ENCODE measurements around the gene ZNF490. TPM values are rescaled to one million over a fixed set of nuclear protein-coding genes. Genes with fewer than 3 reads are reported as not detected.

The ZNF490 gene
- total and polyA plus RNA-seq, 10 of the 15 experiments (the other 5 are each of a cell fraction or from before 2014, with no cell fraction given) = 0.57 to 8.4 (median 3.2) TPM

DNA sequence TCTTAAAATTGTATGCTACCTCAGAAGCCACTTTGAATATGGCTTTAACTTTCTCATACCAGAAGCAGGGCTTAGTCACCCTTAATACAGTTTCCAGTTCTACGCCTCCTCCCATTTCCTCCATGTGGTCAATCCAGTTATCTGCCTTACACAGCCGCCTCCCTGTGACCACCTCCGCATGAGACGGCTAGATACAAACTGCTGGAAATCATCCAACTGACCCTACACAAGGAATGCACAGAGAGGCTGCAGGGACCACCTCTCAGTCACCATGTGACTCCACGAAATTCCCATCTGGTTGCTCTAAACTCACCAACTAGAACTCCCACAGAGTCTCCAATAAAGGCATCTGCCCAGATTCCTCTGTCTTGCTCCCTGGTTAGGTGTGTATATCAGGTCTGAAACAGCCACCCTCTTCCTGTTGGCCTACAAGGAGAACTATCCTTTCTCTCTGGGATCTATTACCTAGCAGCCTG, 66.2 kb downstream of the ZNF490 start (continued):
- no peak for TF ChIP-seq RBBP5 (conservative IDR thresholded peaks at IDR 0.05)

DNA sequence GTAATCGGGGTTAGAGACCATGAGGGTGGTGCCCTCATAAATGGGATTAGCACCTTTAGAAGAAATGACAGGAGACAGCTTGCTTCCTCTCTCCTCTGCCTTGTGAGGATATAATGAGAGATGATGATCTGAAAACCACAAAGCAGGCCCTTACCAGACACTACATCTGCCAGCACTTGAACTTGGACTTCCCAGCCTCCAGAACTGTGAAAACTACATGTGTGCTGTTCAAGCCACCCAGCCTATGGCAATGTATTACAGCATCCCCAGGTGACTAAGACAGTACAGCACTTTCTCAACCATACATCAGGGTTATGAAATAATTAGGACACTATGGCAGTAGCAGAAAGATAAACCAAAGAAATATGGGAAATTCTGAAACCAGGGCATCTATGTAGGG, 66.8 kb downstream of the ZNF490 start:
- H3K4me2 ChIP-seq (ENCODE audit: control insufficient read depth, insufficient read depth) = no peak overlapping the region
- H3K36me3 ChIP-seq (ENCODE audit: control insufficient read depth in 2 of 2, insufficient read depth in 2 of 2, low read length in 1 of 2) = peaks cover 0 to 8% of the 10 kb centered on the region in 2 experiments; a peak in 2 of 4 replicates
- H4K20me1 ChIP-seq (ENCODE audit: control insufficient read depth, insufficient read depth) = no peaks in the 10 kb centered on the region
- peaks cover 31% of the 10 kb centered on the region for H3K9me3 ChIP-seq (replicated peaks; ENCODE audit: control insufficient read depth, insufficient read depth, low read length)
- no peak for FAIRE-seq
- H3K4me1 ChIP-seq (ENCODE audit: control insufficient read depth, insufficient read depth, low read length) = no peaks in the 10 kb centered on the region
- no peak overlapping the region for H3K9ac ChIP-seq (ENCODE audit: control insufficient read depth, insufficient read depth, low read length)
- peaks cover 6% of the 10 kb centered on the region for H3K79me2 ChIP-seq (ENCODE audit: control insufficient read depth, insufficient read depth, low read length)
- TF ChIP-seq, protein P1, sequence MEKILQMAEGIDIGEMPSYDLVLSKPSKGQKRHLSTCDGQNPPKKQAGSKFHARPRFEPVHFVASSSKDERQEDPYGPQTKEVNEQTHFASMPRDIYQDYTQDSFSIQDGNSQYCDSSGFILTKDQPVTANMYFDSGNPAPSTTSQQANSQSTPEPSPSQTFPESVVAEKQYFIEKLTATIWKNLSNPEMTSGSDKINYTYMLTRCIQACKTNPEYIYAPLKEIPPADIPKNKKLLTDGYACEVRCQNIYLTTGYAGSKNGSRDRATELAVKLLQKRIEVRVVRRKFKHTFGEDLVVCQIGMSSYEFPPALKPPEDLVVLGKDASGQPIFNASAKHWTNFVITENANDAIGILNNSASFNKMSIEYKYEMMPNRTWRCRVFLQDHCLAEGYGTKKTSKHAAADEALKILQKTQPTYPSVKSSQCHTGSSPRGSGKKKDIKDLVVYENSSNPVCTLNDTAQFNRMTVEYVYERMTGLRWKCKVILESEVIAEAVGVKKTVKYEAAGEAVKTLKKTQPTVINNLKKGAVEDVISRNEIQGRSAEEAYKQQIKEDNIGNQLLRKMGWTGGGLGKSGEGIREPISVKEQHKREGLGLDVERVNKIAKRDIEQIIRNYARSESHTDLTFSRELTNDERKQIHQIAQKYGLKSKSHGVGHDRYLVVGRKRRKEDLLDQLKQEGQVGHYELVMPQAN (conservative IDR thresholded peaks at IDR 0.05) = no peak
- no peak for TF ChIP-seq HDGF (IDR thresholded peaks at IDR 0.05)
- TF ChIP-seq RFX5 (IDR thresholded peaks at IDR 0.05; ENCODE audit: low read depth, low read length) = no peak
- no peak overlapping the region for H3K4me3 ChIP-seq
- ChIA-PET RAD21 (ENCODE audit: unreplicated experiment) (no interaction called here), POLR2A (interaction anchor here (0.6 kb wide), 1 partner anchor 141 kb away, joined by 3 read pairs; no protein-coding TSS in a partner anchor), CTCF (no interaction called here), SMC1A (ENCODE audit: uncharacterized antibody, unreplicated experiment) (no interaction called here)
- WGBS (ENCODE audit: insufficient coverage, insufficient replicate concordance, low lambda C conversion rate, missing lambda C conversion rate) = 86% methylated on average over 1 of the region's 1 CpG
- in situ Hi-C loops (cut with MboI) (no loop called here), intact Hi-C loops (cut with micrococcal nuclease; ENCODE audit: unreplicated experiment) (no loop called here)
- DNase-seq (ENCODE audit: low read depth, low spot score) = no peak
- no peak overlapping the region for H3K27ac ChIP-seq (ENCODE audit: control insufficient read depth, insufficient read depth)
- BruUV-seq (replicated peaks) = no TSS peak
- H3K27me3 ChIP-seq (replicated peaks in 1 of 2; ENCODE audit: control insufficient read depth in 2 of 2, insufficient read depth in 2 of 2, low read length in 1 of 2) = no peaks in the 10 kb centered on the region
- no peak for ATAC-seq
- H2AFZ ChIP-seq (ENCODE audit: control insufficient read depth, low read depth, low read length) = no peak overlapping the region

Other genes with a start within 250 kb of the ZNF490 start
Only the 7 nearest of the 22 such genes appear.
- 4.1 and 4.7 TPM in 2 replicates for gene ZNF564, start 59.3 kb downstream of the ZNF490 start, total RNA-seq (2014; rRNA removed)
- 6.1 and 6.8 TPM in 2 replicates for gene ZNF564, start 59.3 kb downstream of the ZNF490 start, total RNA-seq (2014; rRNA removed; fragmentation: Illumina TruSeq; extraction: Trizol)
- 5.4 and 7.4 TPM in 2 replicates for gene ZNF564, start 59.3 kb downstream of the ZNF490 start, total RNA-seq (2021)
- gene ZNF564, start 59.3 kb downstream of the ZNF490 start, polyA plus RNA-seq (2011; rRNA removed) = 5.6 and 9.6 TPM in 2 replicates
- gene ZNF564, start 59.3 kb downstream of the ZNF490 start, polyA plus RNA-seq (2014; fragmentation: Illumina TruSeq; extraction: Trizol) = 4.5 and 6.2 TPM in 2 replicates
- gene ZNF564, start 59.3 kb downstream of the ZNF490 start, polyA plus RNA-seq (2014; fragmentation: Nextera tagmentation; extraction: Ambion mirVana) = 1 to 10 TPM; 1.5 to 1.8 TPM
- 2.3 and 5.2 TPM in 2 replicates for gene ZNF564, start 59.3 kb downstream of the ZNF490 start, polyA plus RNA-seq (2014; rRNA removed)
- gene ZNF564, start 59.3 kb downstream of the ZNF490 start, polyA plus RNA-seq (2016; fragmentation: Nextera tagmentation; extraction: Ambion mirVana) = 1 to 10 TPM; 7.6 to 8.9 TPM
- gene ZNF791, start 107 bp upstream of the ZNF490 start, total RNA-seq (2014; rRNA removed) = 10.0 and 12.5 TPM in 2 replicates
- 18.6 and 19.2 TPM in 2 replicates for gene ZNF791, start 107 bp upstream of the ZNF490 start, total RNA-seq (2014; rRNA removed; fragmentation: Illumina TruSeq; extraction: Trizol)
- 12.1 and 15.1 TPM in 2 replicates for gene ZNF791, start 107 bp upstream of the ZNF490 start, total RNA-seq (2021)
- 24.0 and 35.6 TPM in 2 replicates for gene ZNF791, start 107 bp upstream of the ZNF490 start, polyA plus RNA-seq (2011; rRNA removed)
- 15.9 and 18.4 TPM in 2 replicates for gene ZNF791, start 107 bp upstream of the ZNF490 start, polyA plus RNA-seq (2014; fragmentation: Illumina TruSeq; extraction: Trizol)
- gene ZNF791, start 107 bp upstream of the ZNF490 start, polyA plus RNA-seq (2014; fragmentation: Nextera tagmentation; extraction: Ambion mirVana) = 1 to 10 TPM; 7.5 to 9.2 TPM
- 8.3 and 8.8 TPM in 2 replicates for gene ZNF791, start 107 bp upstream of the ZNF490 start, polyA plus RNA-seq (2014; rRNA removed)
- gene ZNF791, start 107 bp upstream of the ZNF490 start, polyA plus RNA-seq (2016; fragmentation: Nextera tagmentation; extraction: Ambion mirVana) = 10 to 100 TPM; 11.0 to 11.1 TPM
- gene MAN2B1, start 55.9 kb upstream of the ZNF490 start, total RNA-seq (2014; rRNA removed) = 132 and 149 TPM in 2 replicates
- gene MAN2B1, start 55.9 kb upstream of the ZNF490 start, total RNA-seq (2014; rRNA removed; fragmentation: Illumina TruSeq; extraction: Trizol) = 58.4 and 63.5 TPM in 2 replicates
- gene MAN2B1, start 55.9 kb upstream of the ZNF490 start, total RNA-seq (2021) = 209 and 224 TPM in 2 replicates
- 18.2 and 48.7 TPM in 2 replicates for gene MAN2B1, start 55.9 kb upstream of the ZNF490 start, polyA plus RNA-seq (2011; rRNA removed)
- gene MAN2B1, start 55.9 kb upstream of the ZNF490 start, polyA plus RNA-seq (2014; fragmentation: Illumina TruSeq; extraction: Trizol) = 29.5 and 60.4 TPM in 2 replicates
- gene MAN2B1, start 55.9 kb upstream of the ZNF490 start, polyA plus RNA-seq (2014; fragmentation: Nextera tagmentation; extraction: Ambion mirVana) = 10 to 100 TPM in 1 of 2 experiments, 1 to 10 TPM in 1; 7.6 to 33.6 TPM
- gene MAN2B1, start 55.9 kb upstream of the ZNF490 start, polyA plus RNA-seq (2014; rRNA removed) = 99.2 and 104 TPM in 2 replicates
- gene MAN2B1, start 55.9 kb upstream of the ZNF490 start, polyA plus RNA-seq (2016; fragmentation: Nextera tagmentation; extraction: Ambion mirVana) = 100 to 1,000 TPM; 118 to 133 TPM
- gene WDR83, start 56.0 kb upstream of the ZNF490 start, total RNA-seq (2014; rRNA removed) = 12.2 and 14.0 TPM in 2 replicates
- 6.7 and 9.1 TPM in 2 replicates for gene WDR83, start 56.0 kb upstream of the ZNF490 start, total RNA-seq (2014; rRNA removed; fragmentation: Illumina TruSeq; extraction: Trizol)
- 16.0 TPM in 2 replicates for gene WDR83, start 56.0 kb upstream of the ZNF490 start, total RNA-seq (2021)
- 5.4 and 7.6 TPM in 2 replicates for gene WDR83, start 56.0 kb upstream of the ZNF490 start, polyA plus RNA-seq (2011; rRNA removed)
- gene WDR83, start 56.0 kb upstream of the ZNF490 start, polyA plus RNA-seq (2014; fragmentation: Illumina TruSeq; extraction: Trizol) = 2.2 and 4.5 TPM in 2 replicates
- 1 to 10 TPM in 1 of 2 experiments, under 1 TPM in 1; 0.58 to 2.3 TPM for gene WDR83, start 56.0 kb upstream of the ZNF490 start, polyA plus RNA-seq (2014; fragmentation: Nextera tagmentation; extraction: Ambion mirVana)
- gene WDR83, start 56.0 kb upstream of the ZNF490 start, polyA plus RNA-seq (2014; rRNA removed) = 12.6 and 16.5 TPM in 2 replicates
- gene WDR83, start 56.0 kb upstream of the ZNF490 start, polyA plus RNA-seq (2016; fragmentation: Nextera tagmentation; extraction: Ambion mirVana) = 10 to 100 TPM; 15.0 to 17.7 TPM
- 89.6 and 94.9 TPM in 2 replicates for gene DHPS, start 71.1 kb upstream of the ZNF490 start, total RNA-seq (2014; rRNA removed)
- 56.6 and 58.8 TPM in 2 replicates for gene DHPS, start 71.1 kb upstream of the ZNF490 start, total RNA-seq (2014; rRNA removed; fragmentation: Illumina TruSeq; extraction: Trizol)
- 87.2 and 90.4 TPM in 2 replicates for gene DHPS, start 71.1 kb upstream of the ZNF490 start, total RNA-seq (2021)
- gene DHPS, start 71.1 kb upstream of the ZNF490 start, polyA plus RNA-seq (2011; rRNA removed) = 74.4 and 104 TPM in 2 replicates
- 57.8 and 64.6 TPM in 2 replicates for gene DHPS, start 71.1 kb upstream of the ZNF490 start, polyA plus RNA-seq (2014; fragmentation: Illumina TruSeq; extraction: Trizol)
- 10 to 100 TPM; 36.4 to 76.0 TPM for gene DHPS, start 71.1 kb upstream of the ZNF490 start, polyA plus RNA-seq (2014; fragmentation: Nextera tagmentation; extraction: Ambion mirVana)
- 95.2 and 102 TPM in 2 replicates for gene DHPS, start 71.1 kb upstream of the ZNF490 start, polyA plus RNA-seq (2014; rRNA removed)
- 10 to 100 TPM; 81.8 to 84.9 TPM for gene DHPS, start 71.1 kb upstream of the ZNF490 start, polyA plus RNA-seq (2016; fragmentation: Nextera tagmentation; extraction: Ambion mirVana)
- gene GNG14, start 77.2 kb upstream of the ZNF490 start, total RNA-seq (2014; rRNA removed) = not detected in 2 replicates
- not detected in 2 replicates for gene GNG14, start 77.2 kb upstream of the ZNF490 start, total RNA-seq (2014; rRNA removed; fragmentation: Illumina TruSeq; extraction: Trizol)
- not detected in 2 replicates for gene GNG14, start 77.2 kb upstream of the ZNF490 start, total RNA-seq (2021)
- gene GNG14, start 77.2 kb upstream of the ZNF490 start, polyA plus RNA-seq (2011; rRNA removed) = not detected in 2 replicates
- not detected in 2 replicates for gene GNG14, start 77.2 kb upstream of the ZNF490 start, polyA plus RNA-seq (2014; fragmentation: Illumina TruSeq; extraction: Trizol)
- not detected for gene GNG14, start 77.2 kb upstream of the ZNF490 start, polyA plus RNA-seq (2014; fragmentation: Nextera tagmentation; extraction: Ambion mirVana)
- gene GNG14, start 77.2 kb upstream of the ZNF490 start, polyA plus RNA-seq (2014; rRNA removed) = not detected in 2 replicates
- not detected for gene GNG14, start 77.2 kb upstream of the ZNF490 start, polyA plus RNA-seq (2016; fragmentation: Nextera tagmentation; extraction: Ambion mirVana)
- gene FBXW9, start 85.8 kb upstream of the ZNF490 start, total RNA-seq (2014; rRNA removed) = 11.8 and 14.8 TPM in 2 replicates
- 3.7 and 4.0 TPM in 2 replicates for gene FBXW9, start 85.8 kb upstream of the ZNF490 start, total RNA-seq (2014; rRNA removed; fragmentation: Illumina TruSeq; extraction: Trizol)
- gene FBXW9, start 85.8 kb upstream of the ZNF490 start, total RNA-seq (2021) = 10.4 and 12.8 TPM in 2 replicates
- gene FBXW9, start 85.8 kb upstream of the ZNF490 start, polyA plus RNA-seq (2011; rRNA removed) = 1.8 and 4.3 TPM in 2 replicates
- 0.16 and 1.5 TPM in 2 replicates for gene FBXW9, start 85.8 kb upstream of the ZNF490 start, polyA plus RNA-seq (2014; fragmentation: Illumina TruSeq; extraction: Trizol)
- gene FBXW9, start 85.8 kb upstream of the ZNF490 start, polyA plus RNA-seq (2014; fragmentation: Nextera tagmentation; extraction: Ambion mirVana) = 1 to 10 TPM in 1 of 2 experiments, under 1 TPM in 1; 0.21 to 1.1 TPM
- gene FBXW9, start 85.8 kb upstream of the ZNF490 start, polyA plus RNA-seq (2014; rRNA removed) = 13.7 and 14.4 TPM in 2 replicates
- 10 to 100 TPM; 13.3 to 13.7 TPM for gene FBXW9, start 85.8 kb upstream of the ZNF490 start, polyA plus RNA-seq (2016; fragmentation: Nextera tagmentation; extraction: Ambion mirVana)

All from GM12878 (cell line).